Activated naive CD8-positive, alpha-beta T cell treated with anti-CD3 and anti-CD28 coated beads, Interleukin-2, amount 50 U/mL, for 16 hours (primary cell): ENCODE measurements around the gene HPF1.
"Not testable (repeated sequence)": the region's sequence is repeated elsewhere in the genome, so short reads cannot be mapped to it uniquely, and the experiment has no call there.

Source experiments
- DNase-seq: peaks from one replicate; pipeline ENCODE4 v3.0.0-alpha.2; 2020; ENCODE audit warnings: low read depth, low spot score

Gene HPF1

GRCh38 chr4:169757575-169758184 lies at the start of gene HPF1:
Gene HPF1 (minus strand): TSS chr4:169757944. CDS start chr4:169757877, 67 bp downstream.
- peak; percentile 84 for DNase-seq

DNA sequence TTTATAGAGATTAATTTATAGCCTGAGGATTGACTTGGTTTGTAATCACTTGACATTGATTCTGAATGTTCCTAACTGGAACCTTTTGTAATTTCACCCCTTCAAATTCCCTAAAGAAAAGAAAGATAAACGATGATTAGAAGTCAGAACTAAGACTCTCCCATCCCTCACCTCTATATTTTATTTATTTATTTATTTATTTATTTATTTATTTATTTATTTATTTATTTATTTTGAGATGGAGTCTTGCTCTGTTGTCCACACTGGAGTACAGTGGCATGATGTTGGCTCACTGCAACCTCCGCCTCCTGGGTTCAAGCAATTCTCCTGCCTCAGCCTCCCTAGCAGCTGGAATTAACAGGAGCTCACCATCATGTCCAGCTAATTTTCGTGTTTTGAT lies 49.0 kb upstream of the HPF1 start:
- not testable (repeated sequence) for DNase-seq

- DNase-seq: no peak
Measured at GRCh38 chr4:169803413-169803812, 45.7 kb upstream of the HPF1 start.

DNA sequence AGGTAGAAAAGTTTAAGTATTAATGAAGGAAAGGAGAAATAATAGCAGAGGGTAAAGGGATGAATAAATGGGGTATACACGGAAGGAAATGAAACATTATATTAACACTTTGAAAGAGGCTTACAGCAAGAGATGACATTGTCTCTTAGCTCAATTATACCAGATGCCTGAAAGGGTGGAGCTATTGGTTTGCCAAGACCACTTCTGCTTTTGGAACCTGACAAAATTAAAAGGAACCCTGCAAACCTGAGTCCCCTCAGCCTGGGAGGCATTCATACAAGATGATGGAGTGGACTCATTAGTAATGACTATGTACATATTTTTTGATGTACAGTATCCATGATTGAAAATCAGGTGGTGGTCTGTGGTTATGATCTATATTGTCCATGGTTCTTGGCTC lies 45.1 kb upstream of the HPF1 start:
- no peak for DNase-seq

DNA sequence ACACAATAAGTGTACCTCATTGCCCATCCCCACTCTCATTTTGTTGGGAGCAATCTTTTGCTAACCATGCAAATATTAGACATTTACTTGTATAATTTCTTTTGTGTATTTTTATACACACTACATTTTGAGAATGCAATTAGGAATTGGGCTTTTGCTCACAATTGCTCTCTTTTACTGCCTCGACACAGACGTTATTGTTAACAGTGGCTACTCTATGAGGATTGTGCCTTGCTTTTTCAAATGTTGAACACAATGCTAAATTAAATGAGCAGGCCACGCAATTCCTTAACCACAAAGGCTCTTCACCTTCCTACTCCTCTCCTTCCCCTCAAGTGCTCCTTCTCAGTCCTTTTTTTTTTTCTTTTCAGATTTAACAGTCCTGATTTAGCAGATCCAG lies 42.8 kb upstream of the HPF1 start:
- DNase-seq: no peak

DNA sequence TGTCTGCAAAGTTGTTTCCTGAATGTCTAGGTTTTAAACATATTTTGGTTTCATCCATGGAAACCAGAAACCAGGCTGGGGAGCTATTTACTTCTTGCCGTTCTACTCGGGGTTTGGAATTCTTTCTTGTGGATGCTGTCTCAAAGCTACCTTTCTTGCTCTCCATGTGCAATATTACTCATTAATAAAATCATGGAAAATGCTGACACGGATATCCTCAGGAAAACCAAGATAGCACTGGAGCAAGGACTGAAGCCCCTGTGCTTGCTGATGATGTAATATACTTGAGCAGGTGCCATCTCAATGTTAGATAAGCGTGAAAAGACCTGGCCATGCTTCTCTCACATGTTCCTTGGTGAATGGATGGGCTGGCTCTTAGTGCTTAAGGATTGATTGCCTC lies 41.5 kb upstream of the HPF1 start:
- no peak for DNase-seq

DNA sequence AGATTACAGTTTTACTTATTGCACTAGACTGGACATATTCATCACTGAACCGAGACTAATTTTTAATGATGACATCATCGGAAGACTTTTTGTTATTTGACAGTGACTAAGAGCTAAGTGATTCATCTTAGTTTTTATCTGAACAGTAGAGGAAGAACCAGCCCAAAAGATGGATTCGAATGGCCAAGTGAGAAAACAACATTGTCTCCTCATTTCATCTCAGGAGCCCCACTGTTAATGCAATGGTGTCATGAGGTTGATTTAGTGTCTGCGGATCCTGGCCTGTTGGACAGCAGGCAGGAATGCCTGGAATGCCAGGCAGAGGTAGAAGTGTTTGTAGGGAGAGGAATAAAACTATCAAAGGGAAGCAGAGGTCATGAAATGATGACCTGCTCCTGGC lies 37.8 kb upstream of the HPF1 start:
- no peak for DNase-seq

DNA sequence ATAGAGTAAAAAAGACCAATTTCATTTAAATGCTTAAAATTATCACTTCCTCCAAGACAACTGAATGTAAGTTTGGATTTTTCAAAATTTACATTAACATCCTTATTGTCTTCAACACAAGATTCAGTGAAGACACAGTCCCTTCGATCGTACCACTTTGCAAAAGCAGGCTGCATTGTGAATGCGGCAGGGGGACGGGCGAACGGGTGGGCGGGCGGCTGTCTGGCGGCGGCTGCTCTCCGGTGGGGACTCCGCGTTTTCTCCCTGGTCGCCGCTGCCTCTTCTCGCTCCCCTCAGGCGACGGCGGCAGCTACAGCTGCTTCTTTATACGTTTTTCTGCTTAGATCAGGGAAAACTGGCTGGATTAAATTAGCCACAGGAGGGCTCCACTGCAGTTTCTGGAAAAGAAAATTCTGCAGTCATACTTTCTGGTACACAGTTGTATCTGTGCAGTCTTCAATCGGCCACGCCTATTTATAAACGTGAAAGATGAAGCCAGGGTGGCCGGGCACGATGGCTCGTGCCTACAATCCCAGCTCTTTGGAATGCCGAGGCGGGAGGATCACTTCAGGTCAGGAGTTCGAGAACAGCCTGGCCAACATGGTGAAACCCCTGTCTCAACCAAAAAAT lies 33.9 kb upstream of the HPF1 start:
- DNase-seq: no peak

DNA sequence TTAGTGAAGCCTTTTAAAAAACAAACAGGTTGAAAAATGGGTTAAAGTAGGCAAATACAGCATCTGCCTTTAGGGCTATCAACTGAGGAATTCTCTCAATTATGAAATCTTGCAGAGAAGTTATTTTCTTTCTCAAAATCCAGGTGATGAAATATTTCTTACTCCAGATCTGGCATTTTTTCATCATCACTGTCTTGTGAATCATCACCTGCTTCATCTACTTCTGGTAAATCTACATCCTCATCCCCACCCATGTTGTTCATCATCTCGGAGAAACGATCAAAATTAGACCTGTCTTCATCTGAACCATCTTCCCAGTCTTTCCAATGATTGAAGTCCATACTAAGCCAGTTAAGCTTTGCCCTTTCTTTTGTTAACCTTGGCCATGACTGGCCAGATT lies 33.3 kb upstream of the HPF1 start:
- DNase-seq: no peak

- DNase-seq: no peak
Measured at GRCh38 chr4:169774466-169775445, 17.0 kb upstream of the HPF1 start.

DNA sequence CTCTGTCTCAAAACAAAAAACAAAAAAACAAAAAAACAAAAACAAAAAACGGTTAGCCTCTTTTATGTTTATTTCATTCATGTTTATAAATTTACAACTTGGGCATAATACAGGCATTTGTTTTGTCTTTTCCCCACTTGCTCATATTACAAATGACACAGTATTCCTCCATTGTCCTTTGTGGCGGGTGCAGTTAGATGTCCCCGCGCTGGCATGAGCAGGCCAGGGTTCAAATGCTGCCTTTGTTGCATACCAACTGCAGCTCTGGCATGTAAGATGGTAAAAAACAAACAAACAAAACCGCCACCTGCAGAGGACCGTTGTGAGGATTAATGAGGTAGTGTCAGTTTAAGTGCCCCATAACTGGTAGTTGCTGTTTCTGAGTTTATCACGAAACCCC lies 16.1 kb upstream of the HPF1 start:
- no peak for DNase-seq

- DNase-seq: not testable (repeated sequence)
Measured at GRCh38 chr4:169771556-169772080, 13.9 kb upstream of the HPF1 start.

- DNase-seq: no peak
Measured at GRCh38 chr4:169770416-169770815, 12.7 kb upstream of the HPF1 start.

- DNase-seq: no peak
Measured at GRCh38 chr4:169768385-169768784, 10.6 kb upstream of the HPF1 start.

DNA sequence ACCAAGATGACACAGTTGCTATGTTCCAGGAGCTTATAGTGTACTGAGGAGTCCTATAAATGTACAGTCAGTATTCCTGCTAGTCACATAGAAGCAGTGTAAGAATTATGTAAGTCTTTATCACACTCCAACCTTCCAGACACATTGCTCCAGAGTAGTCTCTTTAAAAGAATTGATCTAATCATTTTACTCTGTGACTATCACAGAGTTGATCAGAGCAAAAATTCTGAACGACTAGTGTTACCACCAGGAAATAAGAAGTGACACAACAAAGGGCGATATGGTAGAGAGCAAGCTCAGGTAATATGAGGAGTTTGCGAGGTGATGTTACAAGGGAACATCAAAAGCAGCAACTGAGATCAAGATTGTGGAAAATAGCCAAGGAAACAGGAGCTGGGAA lies 9.0 kb upstream of the HPF1 start:
- no peak for DNase-seq

DNA sequence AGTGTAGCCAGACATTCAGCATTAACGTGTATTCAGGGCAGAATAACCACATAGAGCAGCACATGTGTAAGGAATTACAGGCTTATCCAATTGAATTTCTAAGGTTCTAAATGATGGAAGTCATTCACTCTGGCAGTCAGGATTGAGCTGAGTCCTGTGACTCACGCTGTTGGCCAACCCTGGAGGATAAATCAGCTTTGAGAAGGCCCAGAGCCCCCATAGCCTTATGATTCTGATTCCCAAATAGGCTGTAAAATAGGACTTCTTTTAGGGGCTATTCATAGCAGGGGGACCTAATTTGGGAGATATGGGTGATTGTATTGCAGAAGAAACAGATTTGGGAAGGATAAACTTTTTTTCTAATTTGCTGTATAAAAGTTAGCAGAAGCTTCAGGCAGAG lies 8.1 kb upstream of the HPF1 start:
- no peak for DNase-seq

GRCh38 chr4:169761846-169762245 lies 4.1 kb upstream of the HPF1 start:
- no peak for DNase-seq

DNA sequence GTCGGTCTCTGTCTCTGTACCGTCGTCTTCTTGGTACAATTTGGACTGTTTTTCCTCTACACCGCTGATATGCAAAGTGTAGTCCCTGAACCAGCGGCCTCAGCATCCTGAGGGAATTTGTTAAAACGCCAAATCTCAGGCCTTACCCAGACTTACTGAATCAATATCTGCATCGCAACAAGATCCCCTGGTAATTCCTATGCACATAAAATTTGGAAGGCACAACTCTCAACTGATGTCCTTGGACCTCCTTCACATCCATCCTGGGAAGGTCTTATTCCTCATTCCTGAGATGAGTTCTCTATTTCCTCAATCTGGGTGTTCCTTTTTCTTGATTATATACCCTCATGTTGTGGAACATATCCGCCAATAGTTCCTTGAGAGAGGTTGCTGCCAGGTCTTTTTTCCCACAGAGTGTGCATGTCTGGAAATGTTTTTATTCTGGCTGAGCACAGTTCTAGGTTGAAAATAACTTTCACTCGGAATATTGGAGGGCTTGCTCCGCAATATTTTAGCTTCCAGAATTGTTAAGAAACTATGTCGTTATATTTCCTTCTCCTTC lies 738 bp upstream of the HPF1 start:
- no peak for DNase-seq

DNA sequence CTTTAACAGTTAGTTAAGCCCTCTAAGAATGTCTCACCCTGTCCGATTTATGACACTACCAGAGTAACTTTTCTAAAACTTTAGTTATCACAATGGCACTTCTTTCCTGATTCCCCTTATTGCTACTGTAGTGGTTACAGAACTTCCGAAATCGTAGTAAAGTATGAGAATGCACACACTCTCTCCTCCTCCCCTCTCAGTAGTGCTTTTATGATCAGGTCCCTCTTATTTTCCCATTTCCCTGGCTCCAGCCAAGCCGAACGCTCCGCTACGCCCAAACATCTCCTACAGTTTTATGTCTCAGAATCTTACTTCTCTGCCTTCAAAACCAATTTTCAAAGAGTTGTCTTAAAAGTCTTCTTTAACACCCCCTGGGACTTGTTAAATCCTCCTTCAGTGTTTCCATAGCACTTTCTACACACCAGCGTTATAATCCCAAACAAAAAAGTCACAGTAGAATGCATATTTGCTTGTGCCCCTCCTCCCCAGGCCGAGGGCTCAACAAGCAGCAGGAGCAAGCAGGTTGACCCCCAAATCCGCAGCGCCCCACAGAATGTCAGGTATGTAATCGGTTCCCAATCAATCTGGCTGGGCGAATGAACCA lies 671 bp downstream of the HPF1 start:
- no peak for DNase-seq

GRCh38 chr4:169745291-169745690 lies 12.5 kb downstream of the HPF1 start:
- no peak for DNase-seq

- DNase-seq: no peak
Measured at GRCh38 chr4:169744601-169745000, 13.1 kb downstream of the HPF1 start.

DNA sequence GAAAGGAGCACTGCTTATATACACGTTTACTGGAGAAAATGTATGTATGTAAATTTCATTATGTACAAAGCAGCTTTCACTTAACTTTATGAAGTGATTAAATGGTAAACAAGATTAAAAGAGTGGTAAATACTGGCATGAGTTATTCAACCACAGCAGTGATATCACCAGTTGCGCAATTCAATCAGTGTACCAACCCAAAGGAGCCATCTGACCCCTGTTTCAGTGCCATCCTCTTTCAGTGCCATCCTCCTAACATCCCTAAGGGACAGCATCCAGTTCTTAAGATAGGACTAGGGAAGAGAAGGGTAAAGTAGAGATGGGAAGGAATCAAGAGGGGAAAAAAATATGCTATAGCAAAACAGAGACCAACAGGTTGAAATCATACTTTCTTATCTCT lies 16.2 kb downstream of the HPF1 start:
- DNase-seq: no peak
